Mucosa of stomach (tissue), 1 donor: ENCODE results near the gene ARFGEF2.
"Not testable (repeated sequence)": the region's sequence is repeated elsewhere in the genome, so short reads cannot be mapped to it uniquely, and the experiment has no call there.

Experiments
- H3K27me3 ChIP-seq: one replicate; pipeline ENCODE4 v1.7.0; 2013; ENCODE audit warnings: mild to moderate bottlenecking, low read length; ENCODE audit not compliant: control insufficient read depth, insufficient read depth
- H3K36me3 ChIP-seq: one replicate; pipeline ENCODE4 v1.7.0; 2013; ENCODE audit warnings: low read length; ENCODE audit not compliant: control insufficient read depth, insufficient read depth
- H3K4me1 ChIP-seq: one replicate; pipeline ENCODE4 v1.7.0; 2013; ENCODE audit warnings: mild to moderate bottlenecking, low read length; ENCODE audit not compliant: control insufficient read depth, insufficient read depth
- H3K4me3 ChIP-seq: one replicate; pipeline ENCODE4 v1.7.0; 2013; ENCODE audit warnings: low read length
- H3K9ac ChIP-seq: one replicate; pipeline ENCODE4 v1.7.0; 2013; ENCODE audit warnings: mild to moderate bottlenecking, low read length, moderate library complexity
- H3K9me3 ChIP-seq: one replicate; pipeline ENCODE4 v1.7.0; 2013; ENCODE audit warnings: mild to moderate bottlenecking, low read length, moderate library complexity; ENCODE audit not compliant: control insufficient read depth
- donor health status: Pancreatic carcinoma.

The ARFGEF2 gene

GRCh38 chr20:48888517-48888916, 33.0 kb upstream of the ARFGEF2 start:
- not testable (repeated sequence) for H3K9ac ChIP-seq, H3K36me3 ChIP-seq, H3K27me3 ChIP-seq, H3K4me1 ChIP-seq, H3K4me3 ChIP-seq, H3K9me3 ChIP-seq

GRCh38 chr20:48889140-48889790, 32.2 kb upstream of the ARFGEF2 start:
- Histone ChIP-seq H3K36me3 (no peaks in the 10 kb centered on the region), H3K4me3 (no peak overlapping the region), H3K27me3 (peaks cover 3% of the 10 kb centered on the region), H3K9ac (no peak overlapping the region), H3K4me1 (no peaks in the 10 kb centered on the region), H3K9me3 (no peaks in the 10 kb centered on the region)

GRCh38 chr20:48891235-48892048, 30.1 kb upstream of the ARFGEF2 start:
- H3K36me3 ChIP-seq: no peaks in the 10 kb centered on the region
- H3K4me3 ChIP-seq: no peak overlapping the region
- H3K9ac ChIP-seq: no peak overlapping the region
- H3K27me3 ChIP-seq: peaks cover 3% of the 10 kb centered on the region
- no peaks in the 10 kb centered on the region for H3K9me3 ChIP-seq
- no peaks in the 10 kb centered on the region for H3K4me1 ChIP-seq

GRCh38 chr20:48892049-48892470, 29.5 kb upstream of the ARFGEF2 start:
- Histone ChIP-seq H3K9ac (no peak overlapping the region), H3K9me3 (no peaks in the 10 kb centered on the region), H3K27me3 (peaks cover 3% of the 10 kb centered on the region), H3K36me3 (no peaks in the 10 kb centered on the region), H3K4me3 (no peak overlapping the region), H3K4me1 (no peaks in the 10 kb centered on the region)

- H3K36me3 ChIP-seq: no peaks in the 10 kb centered on the region
- H3K27me3 ChIP-seq: peaks cover 3% of the 10 kb centered on the region
- no peak overlapping the region for H3K9ac ChIP-seq
- H3K4me3 ChIP-seq: no peak overlapping the region
- H3K4me1 ChIP-seq: no peaks in the 10 kb centered on the region
- H3K9me3 ChIP-seq: no peaks in the 10 kb centered on the region
Measured at GRCh38 chr20:48892891-48893290, 28.6 kb upstream of the ARFGEF2 start.

GRCh38 chr20:48893374-48893773, 28.1 kb upstream of the ARFGEF2 start:
- Histone ChIP-seq H3K27me3 (peaks cover 3% of the 10 kb centered on the region), H3K36me3 (no peaks in the 10 kb centered on the region), H3K4me1 (no peaks in the 10 kb centered on the region), H3K4me3 (no peak overlapping the region), H3K9ac (no peak overlapping the region), H3K9me3 (no peaks in the 10 kb centered on the region)

- Histone ChIP-seq H3K4me1 (no peaks in the 10 kb centered on the region), H3K9me3 (no peaks in the 10 kb centered on the region), H3K36me3 (no peaks in the 10 kb centered on the region), H3K4me3 (no peak overlapping the region), H3K9ac (no peak overlapping the region), H3K27me3 (peaks cover 3% of the 10 kb centered on the region)
Measured at GRCh38 chr20:48897305-48898010, 24.1 kb upstream of the ARFGEF2 start.

- H3K36me3 ChIP-seq: no peaks in the 10 kb centered on the region
- H3K4me3 ChIP-seq: no peak overlapping the region
- no peak overlapping the region for H3K9ac ChIP-seq
- no peaks in the 10 kb centered on the region for H3K27me3 ChIP-seq
- no peaks in the 10 kb centered on the region for H3K4me1 ChIP-seq
- no peaks in the 10 kb centered on the region for H3K9me3 ChIP-seq
Measured at GRCh38 chr20:48898210-48898609, 23.3 kb upstream of the ARFGEF2 start.

- Histone ChIP-seq H3K36me3 (no peaks in the 10 kb centered on the region), H3K4me1 (no peaks in the 10 kb centered on the region), H3K27me3 (no peaks in the 10 kb centered on the region), H3K9me3 (no peaks in the 10 kb centered on the region), H3K9ac (no peak overlapping the region), H3K4me3 (no peak overlapping the region)
Measured at GRCh38 chr20:48898896-48899530, 22.5 kb upstream of the ARFGEF2 start.

- H3K4me1 ChIP-seq: no peaks in the 10 kb centered on the region
- H3K36me3 ChIP-seq: no peaks in the 10 kb centered on the region
- H3K27me3 ChIP-seq: no peaks in the 10 kb centered on the region
- H3K4me3 ChIP-seq: no peak overlapping the region
- H3K9me3 ChIP-seq: no peaks in the 10 kb centered on the region
- H3K9ac ChIP-seq: no peak overlapping the region
Measured at GRCh38 chr20:48899881-48900280, 21.6 kb upstream of the ARFGEF2 start.

GRCh38 chr20:48901326-48901725, 20.2 kb upstream of the ARFGEF2 start:
- Histone ChIP-seq H3K27me3 (no peaks in the 10 kb centered on the region), H3K9ac (no peak overlapping the region), H3K4me1 (no peaks in the 10 kb centered on the region), H3K9me3 (no peaks in the 10 kb centered on the region), H3K36me3 (no peaks in the 10 kb centered on the region), H3K4me3 (no peak overlapping the region)

GRCh38 chr20:48903705-48904104, 17.8 kb upstream of the ARFGEF2 start:
- Histone ChIP-seq H3K9me3 (no peaks in the 10 kb centered on the region), H3K4me1 (no peaks in the 10 kb centered on the region), H3K27me3 (no peaks in the 10 kb centered on the region), H3K36me3 (no peaks in the 10 kb centered on the region), H3K9ac (no peak overlapping the region), H3K4me3 (no peak overlapping the region)
